Neural cell (in vitro differentiated cells): ENCODE data around the gene VPREB3. TPM values are rescaled to one million over a fixed set of nuclear protein-coding genes. Genes with fewer than 3 reads are reported as not detected.
"Not testable (repeated sequence)": the region's sequence is repeated elsewhere in the genome, so short reads cannot be mapped to it uniquely, and the experiment has no call there.

ENCODE experiments used
- H2AFZ ChIP-seq: fragments of 200-600, 300-800 bp; sonication (generic), shearing (Covaris generic); 2 replicates; pipeline ENCODE4 v1.6.0; 2014; ENCODE audit warnings: low read depth, mild to moderate bottlenecking, antibody characterized with exemption, low read length, moderate library complexity
- H3F3A ChIP-seq: fragments of 200-600 bp; shearing (Covaris generic); 2 replicates; pipeline ENCODE4 v1.6.1; 2016; ENCODE audit warnings: mild to moderate bottlenecking, moderate library complexity, mixed read lengths, antibody characterized with exemption, low read length; ENCODE audit not compliant: insufficient read depth, poor library complexity, severe bottlenecking
- H3K27ac ChIP-seq: fragments of 200-600, 300-800 bp; sonication (generic), shearing (Covaris generic); 2 replicates; pipeline ENCODE4 v1.5.1; 2014; ENCODE audit warnings: mild to moderate bottlenecking, low read length, moderate library complexity
- H3K27me3 ChIP-seq: fragments of 300-800, 200-600 bp; sonication (generic), shearing (Covaris generic); 2 replicates; pipeline ENCODE4 v1.6.0; 2014; ENCODE audit warnings: mild to moderate bottlenecking, low read depth, low read length, moderate library complexity; ENCODE audit not compliant: insufficient read depth
- H3K36me3 ChIP-seq: fragments of 300-800, 200-600 bp; sonication (generic), shearing (Covaris generic); 2 replicates; pipeline ENCODE4 v1.5.1; 2014; ENCODE audit warnings: mild to moderate bottlenecking, antibody characterized with exemption, low read length, moderate library complexity; ENCODE audit not compliant: insufficient read depth
- H3K4me2 ChIP-seq: fragments of 300-800, 200-600 bp; sonication (generic), shearing (Covaris generic); 2 replicates; pipeline ENCODE4 v1.6.0; 2014; ENCODE audit warnings: mild to moderate bottlenecking, low read length
- H3K4me3 ChIP-seq: fragments of 300-800, 200-600 bp; sonication (generic), shearing (Covaris generic); 2 replicates; pipeline ENCODE4 v1.5.1; 2014; ENCODE audit warnings: mild to moderate bottlenecking, low read length, moderate library complexity
- H3K79me2 ChIP-seq: fragments of 200-600 bp; shearing (Covaris generic); replicated peaks from 2 replicates; pipeline ENCODE4 v1.6.0; 2014; ENCODE audit warnings: mild to moderate bottlenecking, low read length, moderate library complexity; ENCODE audit not compliant: insufficient read depth
- H3K9ac ChIP-seq: fragments of 300-800, 200-600 bp; sonication (generic), shearing (Covaris generic); 2 replicates; pipeline ENCODE4 v1.6.1; 2016; ENCODE audit warnings: mild to moderate bottlenecking, low read length, mixed read lengths
- H3K9me2 ChIP-seq: fragments of 200-600 bp; shearing (Covaris generic); 2 replicates; pipeline ENCODE4 v1.6.1; 2016; ENCODE audit warnings: mild to moderate bottlenecking, low read length, mixed read lengths; ENCODE audit not compliant: insufficient read depth
- H3K9me3 ChIP-seq: fragments of 200-600, 300-800 bp; sonication (generic), shearing (Covaris generic); 2 replicates; pipeline ENCODE4 v1.6.1; 2016; ENCODE audit warnings: mild to moderate bottlenecking, mixed run types, low read length, moderate library complexity, mixed read lengths
- H4K20me1 ChIP-seq: fragments of 200-600 bp; shearing (Covaris generic); 2 replicates; pipeline ENCODE4 v1.6.1; 2016; ENCODE audit warnings: mild to moderate bottlenecking, mixed run types; ENCODE audit not compliant: insufficient read depth
- EP300 ChIP-seq: fragments of 450-650 bp; conservative IDR thresholded peaks from 2 replicates; pipeline ENCODE4 v1.6.1; 2014; ENCODE audit warnings: antibody characterized with exemption, mild to moderate bottlenecking, moderate library complexity; ENCODE audit not compliant: poor library complexity, severe bottlenecking
- EZH2 ChIP-seq: fragments of 200-600, 300-800 bp; shearing (Covaris generic), sonication (generic); IDR thresholded peaks from 2 replicates; pipeline ENCODE4 v1.6.1; 2014; ENCODE audit warnings: antibody characterized with exemption, low read length, borderline replicate concordance, mild to moderate bottlenecking; ENCODE audit not compliant: insufficient read depth, poor library complexity, severe bottlenecking
- MXI1 ChIP-seq: fragments of 450-650 bp; conservative IDR thresholded peaks from 2 replicates; pipeline ENCODE4 v1.6.1; 2014; ENCODE audit warnings: antibody characterized with exemption, mild to moderate bottlenecking; ENCODE audit not compliant: poor library complexity, severe bottlenecking
- POLR2AphosphoS5 ChIP-seq: IDR thresholded peaks from 2 replicates; pipeline ENCODE4 v1.6.1; 2012
- RAD21 ChIP-seq: fragments of 450-650 bp; conservative IDR thresholded peaks from 2 replicates; pipeline ENCODE4 v1.6.1; 2014; ENCODE audit warnings: antibody characterized with exemption, mild to moderate bottlenecking, moderate library complexity
- REST ChIP-seq: IDR thresholded peaks from 2 replicates; pipeline ENCODE4 v1.6.1; 2012; ENCODE audit warnings: borderline replicate concordance
- SMC3 ChIP-seq: fragments of 450-650 bp; conservative IDR thresholded peaks from 2 replicates; pipeline ENCODE4 v1.6.1; 2014; ENCODE audit warnings: antibody characterized with exemption, mild to moderate bottlenecking, moderate library complexity; ENCODE audit not compliant: poor library complexity
- polyA plus RNA-seq: library from polyadenylated mRNA; depleted of rRNA; stranded (reverse); fragments of >200 nt; gene quantifications from 2 replicates; pipeline ENCODE4 v1.2.3, GENCODE V29; 2014
- TF ChIP-seq, protein P1 (sequence below): fragments of 450-650 bp; IDR thresholded peaks from 2 replicates; pipeline ENCODE4 v1.5.1; 2014; ENCODE audit warnings: antibody characterized with exemption, mild to moderate bottlenecking, moderate library complexity; ENCODE audit not compliant: poor library complexity, severe bottlenecking

The VPREB3 gene
- polyA plus RNA-seq, 1 donor from 2014 or later = not detected

DNA sequence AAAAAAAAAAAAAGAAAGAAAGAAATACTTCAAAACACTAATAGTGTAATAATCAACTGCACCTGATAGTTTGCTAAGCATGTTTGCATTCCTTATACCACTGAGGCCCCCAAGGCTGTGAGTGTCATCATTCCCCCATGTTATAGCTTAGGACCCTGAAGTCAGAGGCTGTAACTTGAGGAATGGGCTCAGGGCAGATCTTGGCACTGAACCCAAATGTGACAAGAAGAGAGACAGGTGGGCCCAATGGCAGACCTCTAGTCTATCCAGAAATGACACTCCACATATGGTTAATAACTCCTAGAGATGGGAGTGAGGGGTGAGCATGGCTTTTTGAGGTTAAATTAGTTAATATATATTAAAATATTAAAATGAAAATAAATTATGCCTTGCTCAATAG is 16.5 kb downstream of the VPREB3 start:
- H3K36me3 ChIP-seq = no peaks in the 10 kb centered on the region
- no peaks in the 10 kb centered on the region for H3F3A ChIP-seq
- no peaks in the 10 kb centered on the region for H3K9me2 ChIP-seq
- no peak overlapping the region for H3K9ac ChIP-seq
- H2AFZ ChIP-seq = no peak overlapping the region
- H3K4me2 ChIP-seq = no peak overlapping the region
- TF ChIP-seq EP300 (no peak), POLR2AphosphoS5 (no peak), RAD21 (no peak), MXI1 (no peak), EZH2 (no peak), SMC3 (no peak), REST (no peak)
- TF ChIP-seq, protein P1, sequence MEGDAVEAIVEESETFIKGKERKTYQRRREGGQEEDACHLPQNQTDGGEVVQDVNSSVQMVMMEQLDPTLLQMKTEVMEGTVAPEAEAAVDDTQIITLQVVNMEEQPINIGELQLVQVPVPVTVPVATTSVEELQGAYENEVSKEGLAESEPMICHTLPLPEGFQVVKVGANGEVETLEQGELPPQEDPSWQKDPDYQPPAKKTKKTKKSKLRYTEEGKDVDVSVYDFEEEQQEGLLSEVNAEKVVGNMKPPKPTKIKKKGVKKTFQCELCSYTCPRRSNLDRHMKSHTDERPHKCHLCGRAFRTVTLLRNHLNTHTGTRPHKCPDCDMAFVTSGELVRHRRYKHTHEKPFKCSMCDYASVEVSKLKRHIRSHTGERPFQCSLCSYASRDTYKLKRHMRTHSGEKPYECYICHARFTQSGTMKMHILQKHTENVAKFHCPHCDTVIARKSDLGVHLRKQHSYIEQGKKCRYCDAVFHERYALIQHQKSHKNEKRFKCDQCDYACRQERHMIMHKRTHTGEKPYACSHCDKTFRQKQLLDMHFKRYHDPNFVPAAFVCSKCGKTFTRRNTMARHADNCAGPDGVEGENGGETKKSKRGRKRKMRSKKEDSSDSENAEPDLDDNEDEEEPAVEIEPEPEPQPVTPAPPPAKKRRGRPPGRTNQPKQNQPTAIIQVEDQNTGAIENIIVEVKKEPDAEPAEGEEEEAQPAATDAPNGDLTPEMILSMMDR = no peak
- H3K27me3 ChIP-seq = no peaks in the 10 kb centered on the region
- H3K4me3 ChIP-seq = no peak overlapping the region
- no peaks in the 10 kb centered on the region for H3K79me2 ChIP-seq
- H4K20me1 ChIP-seq = no peaks in the 10 kb centered on the region
- H3K9me3 ChIP-seq = no peaks in the 10 kb centered on the region
- H3K27ac ChIP-seq = no peak overlapping the region

GRCh38 chr22:23728108-23728507 is 26.1 kb downstream of the VPREB3 start:
- not testable (repeated sequence) for H3K79me2 ChIP-seq, H3K36me3 ChIP-seq, H3K4me2 ChIP-seq, H3F3A ChIP-seq, H3K9ac ChIP-seq, H3K4me3 ChIP-seq, H4K20me1 ChIP-seq, H3K27ac ChIP-seq, H3K9me2 ChIP-seq, H2AFZ ChIP-seq, H3K9me3 ChIP-seq, H3K27me3 ChIP-seq

GRCh38 chr22:23722724-23723123 is 31.5 kb downstream of the VPREB3 start:
- TF ChIP-seq POLR2AphosphoS5 = no peak
- no peak for TF ChIP-seq EP300
- no peak for TF ChIP-seq EZH2
- no peak for TF ChIP-seq RAD21
- TF ChIP-seq, protein P1 = no peak
- no peak for TF ChIP-seq REST
- no peak for TF ChIP-seq SMC3
- Histone ChIP-seq H3K27me3 (no peaks in the 10 kb centered on the region), H3K27ac (no peak overlapping the region), H3K4me3 (no peak overlapping the region), H3K79me2 (no peaks in the 10 kb centered on the region), H3K36me3 (no peaks in the 10 kb centered on the region), H3F3A (no peaks in the 10 kb centered on the region), H3K4me2 (no peak overlapping the region), H3K9me3 (no peaks in the 10 kb centered on the region), H3K9ac (no peak overlapping the region), H4K20me1 (no peaks in the 10 kb centered on the region), H3K9me2 (no peaks in the 10 kb centered on the region), H2AFZ (no peak overlapping the region)
